Ectodermal cell (in vitro differentiated cells): ENCODE results near the gene GREB1L.

Source experiments
- H3K27ac ChIP-seq: 2 replicates; pipeline ENCODE4 v1.7.0; 2013; ENCODE audit warnings: mild to moderate bottlenecking, low read depth, low read length; ENCODE audit not compliant: insufficient read depth, poor library complexity, severe bottlenecking
- H3K27me3 ChIP-seq: 2 replicates; pipeline ENCODE4 v1.7.0; 2013; ENCODE audit warnings: mild to moderate bottlenecking, low read length; ENCODE audit not compliant: insufficient read depth, control insufficient read depth, poor library complexity, severe bottlenecking
- H3K36me3 ChIP-seq: one replicate; pipeline ENCODE4 v1.7.0; 2013; ENCODE audit warnings: low read length; ENCODE audit not compliant: control insufficient read depth, insufficient read depth
- H3K4me1 ChIP-seq: one replicate; pipeline ENCODE4 v1.7.0; 2013; ENCODE audit warnings: low read length; ENCODE audit not compliant: control insufficient read depth, insufficient read depth
- H3K4me3 ChIP-seq: 2 replicates; pipeline ENCODE4 v1.7.0; 2013; ENCODE audit warnings: low read depth, low read length, control low read depth; ENCODE audit not compliant: insufficient read depth
- H3K9me3 ChIP-seq: 2 replicates; pipeline ENCODE4 v1.7.0; 2013; ENCODE audit warnings: mild to moderate bottlenecking, low read length, moderate library complexity; ENCODE audit not compliant: control insufficient read depth
- WGBS, 2 experiments: methylation state at CpG; one replicate each; pipeline ENCODE4 v1.1.7; 2013; ENCODE audit warnings: missing lambda C conversion rate in 2 of 2; 5-methylcytosine and 5-hydroxymethylcytosine counted together

The GREB1L gene

GRCh38 chr18:21458788-21459187, 216.8 kb downstream of the GREB1L start:
- H3K9me3 ChIP-seq, result no peaks in the 10 kb centered on the region
- no peaks in the 10 kb centered on the region for H3K27me3 ChIP-seq
- WGBS, 2 experiments, result 94 to 95% methylated on average over 6 of the region's 6 CpGs
- no peaks in the 10 kb centered on the region for H3K4me1 ChIP-seq
- peaks cover 38% of the 10 kb centered on the region for H3K36me3 ChIP-seq
- H3K27ac ChIP-seq, result no peak overlapping the region
- H3K4me3 ChIP-seq, result no peak overlapping the region

GRCh38 chr18:21459706-21460286, 217.8 kb downstream of the GREB1L start:
- no peaks in the 10 kb centered on the region for H3K27me3 ChIP-seq
- no peaks in the 10 kb centered on the region for H3K9me3 ChIP-seq
- no peak overlapping the region for H3K4me3 ChIP-seq
- H3K36me3 ChIP-seq, result peaks cover 28% of the 10 kb centered on the region
- 93 to 96% methylated on average over 8 to 10 of the region's 10 CpGs for WGBS, 2 experiments
- H3K27ac ChIP-seq, result no peak overlapping the region
- H3K4me1 ChIP-seq, result no peaks in the 10 kb centered on the region

- no peaks in the 10 kb centered on the region for H3K4me1 ChIP-seq
- peaks cover 23% of the 10 kb centered on the region for H3K36me3 ChIP-seq
- H3K4me3 ChIP-seq, result no peak overlapping the region
- H3K27ac ChIP-seq, result no peak overlapping the region
- H3K27me3 ChIP-seq, result no peaks in the 10 kb centered on the region
- H3K9me3 ChIP-seq, result no peaks in the 10 kb centered on the region
- 92 to 93% methylated on average over 4 of the region's 4 CpGs for WGBS, 2 experiments
Measured at GRCh38 chr18:21461460-21461859, 219.4 kb downstream of the GREB1L start.

- Histone ChIP-seq H3K27ac (no peak overlapping the region), H3K4me3 (no peak overlapping the region), H3K36me3 (peaks cover 22% of the 10 kb centered on the region), H3K4me1 (no peaks in the 10 kb centered on the region), H3K9me3 (no peaks in the 10 kb centered on the region), H3K27me3 (no peaks in the 10 kb centered on the region)
- WGBS, 2 experiments, result 95 to 97% methylated on average over 3 of the region's 3 CpGs
Measured at GRCh38 chr18:21463718-21464117, 221.7 kb downstream of the GREB1L start.

GRCh38 chr18:21468514-21469164, 226.6 kb downstream of the GREB1L start:
- no peaks in the 10 kb centered on the region for H3K9me3 ChIP-seq
- no peaks in the 10 kb centered on the region for H3K4me1 ChIP-seq
- WGBS, 2 experiments, result 91 to 96% methylated on average over 4 of the region's 4 CpGs
- peaks cover 31% of the 10 kb centered on the region for H3K36me3 ChIP-seq
- no peak overlapping the region for H3K4me3 ChIP-seq
- no peaks in the 10 kb centered on the region for H3K27me3 ChIP-seq
- H3K27ac ChIP-seq, result no peak overlapping the region

- Histone ChIP-seq H3K36me3 (peaks cover 30% of the 10 kb centered on the region), H3K4me3 (no peak overlapping the region), H3K4me1 (no peaks in the 10 kb centered on the region), H3K27me3 (no peaks in the 10 kb centered on the region), H3K27ac (no peak overlapping the region), H3K9me3 (no peaks in the 10 kb centered on the region)
- WGBS, 2 experiments, result 100% methylated on average over 2 of the region's 2 CpGs
Measured at GRCh38 chr18:21472741-21473140, 230.7 kb downstream of the GREB1L start.

GRCh38 chr18:21474621-21475020, 232.6 kb downstream of the GREB1L start:
- H3K4me3 ChIP-seq, result no peak overlapping the region
- no peaks in the 10 kb centered on the region for H3K9me3 ChIP-seq
- 88 to 91% methylated on average over 1 to 2 of the region's 2 CpGs for WGBS, 2 experiments
- H3K27me3 ChIP-seq, result no peaks in the 10 kb centered on the region
- H3K4me1 ChIP-seq, result no peaks in the 10 kb centered on the region
- H3K36me3 ChIP-seq, result peaks cover 44% of the 10 kb centered on the region
- no peak overlapping the region for H3K27ac ChIP-seq

- Histone ChIP-seq H3K27ac (no peak overlapping the region), H3K4me3 (no peak overlapping the region), H3K36me3 (peaks cover 39% of the 10 kb centered on the region), H3K4me1 (no peaks in the 10 kb centered on the region), H3K9me3 (no peaks in the 10 kb centered on the region), H3K27me3 (no peaks in the 10 kb centered on the region)
- 92 to 94% methylated on average over 5 of the region's 5 CpGs for WGBS, 2 experiments
Measured at GRCh38 chr18:21479721-21480120, 237.7 kb downstream of the GREB1L start.

- Histone ChIP-seq H3K27me3 (no peaks in the 10 kb centered on the region), H3K27ac (no peak overlapping the region), H3K36me3 (peaks cover 52% of the 10 kb centered on the region), H3K9me3 (no peaks in the 10 kb centered on the region), H3K4me3 (no peak overlapping the region), H3K4me1 (no peaks in the 10 kb centered on the region)
- WGBS, 2 experiments, result 97 to 100% methylated on average over 2 of the region's 2 CpGs
Measured at GRCh38 chr18:21481739-21482138, 239.7 kb downstream of the GREB1L start.

GRCh38 chr18:21483051-21483450, 241.0 kb downstream of the GREB1L start:
- Histone ChIP-seq H3K9me3 (no peaks in the 10 kb centered on the region), H3K27me3 (no peaks in the 10 kb centered on the region), H3K27ac (no peak overlapping the region), H3K4me1 (no peaks in the 10 kb centered on the region), H3K4me3 (no peak overlapping the region), H3K36me3 (peaks cover 62% of the 10 kb centered on the region)
- 89 to 97% methylated on average over 5 of the region's 5 CpGs for WGBS, 2 experiments
